Pancreas (tissue), 10 donors: ENCODE results near the gene NDST1. TPM values are rescaled to one million over a fixed set of nuclear protein-coding genes. Genes with fewer than 3 reads are reported as not detected.
"Not testable (repeated sequence)": the region's sequence is repeated elsewhere in the genome, so short reads cannot be mapped to it uniquely, and the experiment has no call there.

Experiments used
- ATAC-seq, 4 donors: fragments of 200-7000 bp; cut with Tn5 transposase; one replicate each; pipeline versions ENCODE4 v1.8.0 to v1.9.1; 2020; ENCODE audit warnings: mild to moderate bottlenecking in 4 of 4, moderate library complexity in 4 of 4
- DNase-seq, 6 donors: peaks; one replicate each; pipeline ENCODE4 v3.0.0-alpha.2; 2020
- FAIRE-seq: peaks from 2 replicates; lab custom pipeline; 2012; peaks lifted over from hg19 to GRCh38; lab: Jason Lieb, UNC
- H3K27ac ChIP-seq, 4 donors: fragments of 200-600 bp; sonication (generic); 1 replicate in 3 of 4; 2 replicates in 1 of 4; pipeline versions ENCODE4 v1.5.0 to v1.8.0; 2020
- H3K27me3 ChIP-seq, 4 donors: fragments of 200-600 bp; one replicate each; pipeline ENCODE4 v1.8.0; 2021
- H3K36me3 ChIP-seq, 3 donors: fragments of 200-600 bp; sonication (generic) in 1 of 3; one replicate each; pipeline versions ENCODE4 v1.5.0 to v1.8.0; 2020 to 2021
- H3K4me1 ChIP-seq, 3 donors: fragments of 200-600 bp; one replicate each; pipeline ENCODE4 v1.8.0; 2021
- H3K4me3 ChIP-seq, 4 donors: fragments of 200-600 bp; sonication (generic) in 2 of 4; one replicate each; pipeline versions ENCODE4 v1.5.0 to v1.8.0; 2020 to 2021
- H3K9me3 ChIP-seq, 4 donors: fragments of 200-600 bp; one replicate each; pipeline ENCODE4 v1.8.0; 2021
- CTCF ChIP-seq, 4 donors: fragments of 200-600 bp; sonication (generic) in 3 of 4; IDR thresholded peaks; one replicate each; pipeline versions ENCODE4 v1.5.0 to v1.8.0; 2021; ENCODE audit warnings: antibody characterized with exemption in 4 of 4
- WGBS, 2 donors: extraction: QIAGEN DNeasy Blood & Tissue Kit; methylation state at CpG; one replicate each; pipeline ENCODE4 v1.1.7; 2013; 5-methylcytosine and 5-hydroxymethylcytosine counted together
- intact Hi-C, 3 donors: fragments of 100-400 bp; cut with DNase I; formaldehyde crosslinking; loops; one replicate each; pipeline versions ENCODE4 v1.11.1 to v1.14.2; 2022
- polyA plus RNA-seq, 2 donors: library from polyadenylated mRNA; stranded (reverse); fragments of 200-250 nt; gene quantifications; one replicate each; pipeline ENCODE4 v1.2.3, GENCODE V29; 2013
- total RNA-seq, 6 donors: library from RNA; stranded (reverse); fragmentation: NEBNext Ultra II Directional in 4 of 6; extraction: Animal tissue kit (Norgen Biotek cat#: 25700) in 4 of 6; gene quantifications; one replicate each; pipeline versions ENCODE4 v1.2.1 to v1.2.4, GENCODE V29; 2021 to 2023
- donor health status: healthy with polysubstance abuse.
- donor health status: DM: no; HTN: no; CAD: no; lungs with moderate emphysema.
- donor health status: DM: no; HTN: no; CAD: no.
- donor health status: control.
- donor health status: control.
- donor health status: Bipolar disorder and iron deficiency.
- donor health status: DM: yes; HTN: yes; CAD: no.
- donor health status: DM: no; HTN: no; CAD: no.
- donor health status: DM: no; HTN: no; CAD: no.
- donor health status: DM: yes; HTN: yes; CAD: no.

The NDST1 gene
- total and polyA plus RNA-seq, 8 donors: 9.9 to 57.2 (median 39.8) TPM

- intact Hi-C loops: no loop called here
- peak; percentile 55 to 64 (median 56) for ATAC-seq
- 18% methylated on average over 5 of the region's 5 CpGs for WGBS, 2 donors
- peak in 4 of 6 donors; percentile 71 to 81 (median 75) for DNase-seq
- Histone ChIP-seq H3K4me1 (peaks cover 63 to 88% (median 79%) of the 10 kb centered on the region in 3 donors), H3K27ac (peak overlapping the region; percentile 8 to 67 (median 37)), H3K9me3 (no peaks in the 10 kb centered on the region), H3K4me3 (no peak overlapping the region), H3K27me3 (no peaks in the 10 kb centered on the region), H3K36me3 (peaks cover 0 to under 1% (median 0%) of the 10 kb centered on the region in 3 donors)
- no peak for TF ChIP-seq CTCF (IDR thresholded peaks at IDR 0.05)
- FAIRE-seq: no peak
Measured at GRCh38 chr5:150516011-150516410, 8.1 kb downstream of the NDST1 start.

GRCh38 chr5:150517272-150518152 is 9.6 kb downstream of the NDST1 start:
- WGBS, 2 donors: 10% methylated on average over 13 of the region's 13 CpGs
- Histone ChIP-seq H3K27ac (peak overlapping the region in 3 of 4 donors; percentile 33 to 66 (median 59)), H3K36me3 (peaks cover 0 to 10% (median 0%) of the 10 kb centered on the region in 3 donors), H3K27me3 (no peaks in the 10 kb centered on the region), H3K9me3 (no peaks in the 10 kb centered on the region), H3K4me1 (peaks cover 65 to 83% (median 71%) of the 10 kb centered on the region in 3 donors), H3K4me3 (no peak overlapping the region)
- DNase-seq (peak; percentile 93 to 98 (median 96)), ATAC-seq (peak; percentile 72 to 82 (median 78)), FAIRE-seq (no peak)
- no peak for TF ChIP-seq CTCF (IDR thresholded peaks at IDR 0.05)
- intact Hi-C loops: no loop called here

- DNase-seq, FAIRE-seq, ATAC-seq, H3K27me3 ChIP-seq, H3K4me3 ChIP-seq, H3K9me3 ChIP-seq, intact Hi-C loops: not testable (repeated sequence)
- H3K36me3 ChIP-seq: peaks cover 0 to 10% (median 0%) of the 10 kb centered on the region in 3 donors
- H3K27ac ChIP-seq: peak overlapping the region in 3 of 4 donors; percentile 29 to 66 (median 59)
- H3K4me1 ChIP-seq: peaks cover 64 to 84% (median 80%) of the 10 kb centered on the region in 3 donors
- 57 to 59% methylated on average over 14 of the region's 14 CpGs for WGBS, 2 donors
Measured at GRCh38 chr5:150518712-150519559, 11.0 kb downstream of the NDST1 start.

- WGBS, 2 donors: 73 to 79% methylated on average over 10 of the region's 10 CpGs
- H3K27me3 ChIP-seq: no peaks in the 10 kb centered on the region
- H3K9me3 ChIP-seq: no peaks in the 10 kb centered on the region
- H3K36me3 ChIP-seq: peaks cover 0 to 10% (median 0%) of the 10 kb centered on the region in 3 donors
- ATAC-seq: no peak
- DNase-seq: no peak
- intact Hi-C loops: no loop called here
- peaks cover 58 to 81% (median 79%) of the 10 kb centered on the region in 3 donors for H3K4me1 ChIP-seq
- no peak for TF ChIP-seq CTCF (IDR thresholded peaks at IDR 0.05)
- no peak for FAIRE-seq
- no peak overlapping the region for H3K4me3 ChIP-seq
- peak overlapping the region in 3 of 4 donors; percentile 29 to 66 (median 59) for H3K27ac ChIP-seq
Measured at GRCh38 chr5:150519560-150519945, 11.6 kb downstream of the NDST1 start.

GRCh38 chr5:150519978-150520377 is 12.0 kb downstream of the NDST1 start:
- Histone ChIP-seq H3K36me3 (peaks cover 0 to 10% (median 0%) of the 10 kb centered on the region in 3 donors), H3K9me3 (no peaks in the 10 kb centered on the region), H3K4me1 (peaks cover 54 to 77% (median 74%) of the 10 kb centered on the region in 3 donors), H3K27me3 (no peaks in the 10 kb centered on the region), H3K27ac (peak overlapping the region in 3 of 4 donors; percentile 29 to 59 (median 46)), H3K4me3 (no peak overlapping the region)
- DNase-seq: no peak
- ATAC-seq: no peak
- intact Hi-C loops: loop anchor here (5.0 to 10.0 kb wide), 3 partner anchors 33 to 58 kb away; no protein-coding TSS in a partner anchor
- WGBS, 2 donors: 46 to 52% methylated on average over 4 of the region's 4 CpGs
- no peak for TF ChIP-seq CTCF (IDR thresholded peaks at IDR 0.05)
- no peak for FAIRE-seq
